Gastroesophageal sphincter (tissue), 4 donors: ENCODE results near the gene WDSUB1. TPM values are rescaled to one million over a fixed set of nuclear protein-coding genes. Genes with fewer than 3 reads are reported as not detected.

Experiments
- ATAC-seq: fragments of 150-250 bp; one replicate; pipeline ENCODE4 v1.9.1; 2016; ENCODE audit warnings: mild to moderate bottlenecking, moderate library complexity
- H3K27ac ChIP-seq, 4 donors: fragments of 200-600 bp; sonication (generic) in 3 of 4; 1 replicate in 3 of 4; 2 replicates in 1 of 4; pipeline ENCODE4 v1.5.1; 2016 to 2019
- H3K27me3 ChIP-seq: fragments of 200-600 bp; sonication (generic); one replicate; pipeline ENCODE4 v1.5.1; 2019
- H3K36me3 ChIP-seq, 2 donors: fragments of 200-600 bp; sonication (generic); one replicate each; pipeline ENCODE4 v1.5.1; 2019; ENCODE audit warnings: control low read depth in 1 of 2
- H3K4me1 ChIP-seq, 3 donors: fragments of 200-600 bp; sonication (generic); 1 replicate in 2 of 3; 2 replicates in 1 of 3; pipeline ENCODE4 v1.5.1; 2016 to 2019; ENCODE audit warnings: control low read depth in 2 of 3
- H3K4me3 ChIP-seq, 2 donors: fragments of 200-600 bp; sonication (generic); one replicate each; pipeline ENCODE4 v1.5.1; 2019; ENCODE audit warnings: mild to moderate bottlenecking in 1 of 2, moderate library complexity in 1 of 2
- H3K9me3 ChIP-seq, 3 donors: fragments of 200-600 bp; sonication (generic); one replicate each; pipeline ENCODE4 v1.5.1; 2017 to 2019; ENCODE audit warnings: control low read depth in 2 of 3
- EP300 ChIP-seq: sonication (generic); formaldehyde crosslinking; IDR thresholded peaks from one replicate; pipeline ENCODE4 v1.6.1; 2017; ENCODE audit warnings: antibody characterized with exemption, mild to moderate bottlenecking
- POLR2A ChIP-seq, 2 donors: fragments of 450-650 bp; IDR thresholded peaks; one replicate each; pipeline ENCODE4 v1.6.1; 2017; ENCODE audit warnings: antibody characterized with exemption in 2 of 2, mild to moderate bottlenecking in 2 of 2, moderate library complexity in 1 of 2
- POLR2AphosphoS5 ChIP-seq: sonication (generic); formaldehyde crosslinking; IDR thresholded peaks from one replicate; pipeline ENCODE4 v1.6.1; 2017; ENCODE audit warnings: antibody characterized with exemption
- WGBS, 2 donors: methylation state at CpG; one replicate each; pipeline ENCODE4 v1.1.5; 2018; ENCODE audit warnings: low coverage in 1 of 2; 5-methylcytosine and 5-hydroxymethylcytosine counted together
- total RNA-seq, 4 donors: library from RNA; depleted of rRNA; stranded (reverse); fragments of >200 nt; gene quantifications; one replicate each; pipeline ENCODE4 v1.1.0, GENCODE V29; 2016
- TF ChIP-seq, protein P1 (sequence below), 4 experiments: fragments of 200-600 bp in 2 of 4; fragments of 450-650 bp in 2 of 4; sonication (generic) in 1 of 4; IDR thresholded peaks; one replicate each; pipeline ENCODE4 v1.5.1; 2017 to 2019; ENCODE audit warnings: antibody characterized with exemption in 4 of 4, mild to moderate bottlenecking in 2 of 4, moderate library complexity in 2 of 4

The WDSUB1 gene
- total RNA-seq, 4 donors from 2014 or later, result 5.3 to 11.1 (median 5.9) TPM

DNA sequence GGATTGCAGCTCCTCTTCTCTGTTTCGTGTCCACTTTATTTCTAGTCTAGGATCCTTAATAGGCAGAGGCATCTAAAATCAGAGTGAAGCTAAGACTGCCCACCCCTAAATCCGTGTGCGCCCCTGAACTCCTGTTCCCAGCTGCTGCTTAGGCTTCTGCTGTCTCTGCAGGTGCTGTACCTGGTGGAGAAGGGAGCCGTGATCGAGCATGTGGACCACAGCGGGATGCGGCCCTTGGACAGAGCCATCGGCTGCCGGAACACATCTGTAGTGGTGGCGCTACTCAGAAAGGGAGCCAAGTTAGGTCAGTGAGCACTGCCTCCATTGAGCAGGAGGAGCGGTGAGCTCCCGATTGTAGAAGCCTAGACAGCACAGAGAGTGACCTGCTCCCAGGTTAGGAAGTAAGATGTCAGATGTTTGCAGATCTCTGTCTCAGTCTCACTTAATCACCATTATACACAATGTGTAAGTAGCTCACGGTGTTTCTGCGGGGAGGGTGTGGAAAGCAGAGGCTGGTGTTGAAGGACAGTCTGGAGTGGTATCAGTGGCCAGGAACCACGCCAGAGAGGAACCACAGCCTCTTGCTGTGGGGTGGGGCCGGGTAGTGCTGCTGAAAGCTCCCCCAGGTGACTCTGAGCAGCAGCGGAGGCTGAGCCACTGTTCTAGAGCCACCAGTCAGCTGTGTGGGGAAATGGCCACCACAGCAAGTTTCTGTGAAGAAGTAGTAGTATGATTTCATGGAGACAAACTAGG, 62.3 kb downstream of the WDSUB1 start:
- H3K27me3 ChIP-seq, result no peaks in the 10 kb centered on the region
- peaks cover 0 to 6% (median 0%) of the 10 kb centered on the region in 3 donors for H3K4me1 ChIP-seq
- TF ChIP-seq POLR2AphosphoS5 (no peak), EP300 (no peak), POLR2A (IDR thresholded peaks at IDR 0.05) (no peak)
- TF ChIP-seq, protein P1, sequence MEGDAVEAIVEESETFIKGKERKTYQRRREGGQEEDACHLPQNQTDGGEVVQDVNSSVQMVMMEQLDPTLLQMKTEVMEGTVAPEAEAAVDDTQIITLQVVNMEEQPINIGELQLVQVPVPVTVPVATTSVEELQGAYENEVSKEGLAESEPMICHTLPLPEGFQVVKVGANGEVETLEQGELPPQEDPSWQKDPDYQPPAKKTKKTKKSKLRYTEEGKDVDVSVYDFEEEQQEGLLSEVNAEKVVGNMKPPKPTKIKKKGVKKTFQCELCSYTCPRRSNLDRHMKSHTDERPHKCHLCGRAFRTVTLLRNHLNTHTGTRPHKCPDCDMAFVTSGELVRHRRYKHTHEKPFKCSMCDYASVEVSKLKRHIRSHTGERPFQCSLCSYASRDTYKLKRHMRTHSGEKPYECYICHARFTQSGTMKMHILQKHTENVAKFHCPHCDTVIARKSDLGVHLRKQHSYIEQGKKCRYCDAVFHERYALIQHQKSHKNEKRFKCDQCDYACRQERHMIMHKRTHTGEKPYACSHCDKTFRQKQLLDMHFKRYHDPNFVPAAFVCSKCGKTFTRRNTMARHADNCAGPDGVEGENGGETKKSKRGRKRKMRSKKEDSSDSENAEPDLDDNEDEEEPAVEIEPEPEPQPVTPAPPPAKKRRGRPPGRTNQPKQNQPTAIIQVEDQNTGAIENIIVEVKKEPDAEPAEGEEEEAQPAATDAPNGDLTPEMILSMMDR (IDR thresholded peaks at IDR 0.05), result no peak
- H3K4me3 ChIP-seq, result no peak overlapping the region
- no peaks in the 10 kb centered on the region for H3K9me3 ChIP-seq
- ATAC-seq, result no peak
- H3K27ac ChIP-seq, result peak overlapping the region in 2 of 4 donors; percentile 19 to 44
- peaks cover 0 to 97% of the 10 kb centered on the region in 2 donors for H3K36me3 ChIP-seq
- WGBS, 2 donors, result 91% methylated on average over 8 of the region's 17 CpGs; no CpG with 5 or more reads in 1 of the 2 donors

DNA sequence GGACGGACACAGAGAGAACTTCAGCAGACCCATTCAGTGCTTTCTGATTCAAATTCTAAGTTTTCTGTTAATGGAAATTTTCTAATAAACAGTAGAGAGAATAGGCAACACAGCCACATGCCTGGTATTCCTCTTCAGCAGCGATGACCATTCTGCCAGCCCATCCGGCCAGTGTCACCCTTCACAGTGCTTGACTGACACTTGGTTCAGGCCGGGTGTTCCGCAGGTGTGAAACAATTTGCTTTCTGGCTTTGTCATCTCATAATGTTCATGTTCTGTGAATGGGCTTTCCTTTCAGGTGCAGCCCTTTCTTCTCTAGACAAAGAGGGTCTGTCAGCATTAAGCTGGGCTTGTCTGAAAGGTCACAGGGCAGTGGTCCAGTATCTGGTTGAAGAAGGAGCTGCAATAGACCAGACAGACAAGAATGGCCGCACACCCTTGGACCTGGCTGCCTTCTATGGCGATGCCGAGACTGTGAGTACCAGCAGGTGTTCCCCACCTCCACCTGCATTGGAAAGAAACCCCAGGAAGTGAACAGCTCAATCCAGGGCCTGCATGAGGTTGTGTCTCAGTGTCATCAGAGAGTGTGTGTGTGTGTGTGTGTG, 67.0 kb downstream of the WDSUB1 start:
- Histone ChIP-seq H3K27me3 (no peaks in the 10 kb centered on the region), H3K9me3 (no peaks in the 10 kb centered on the region), H3K4me3 (no peak overlapping the region), H3K36me3 (peaks cover 0 to 100% of the 10 kb centered on the region in 2 donors), H3K4me1 (peaks cover 0 to 1% (median 0%) of the 10 kb centered on the region in 3 donors), H3K27ac (no peak overlapping the region)
- WGBS, 2 donors, result 93 to 96% methylated on average over 5 of the region's 8 CpGs
- no peak for ATAC-seq
- TF ChIP-seq POLR2AphosphoS5, result no peak
- no peak for TF ChIP-seq EP300
- TF ChIP-seq POLR2A (IDR thresholded peaks at IDR 0.05), result no peak
- TF ChIP-seq, protein P1 (IDR thresholded peaks at IDR 0.05), result no peak

DNA sequence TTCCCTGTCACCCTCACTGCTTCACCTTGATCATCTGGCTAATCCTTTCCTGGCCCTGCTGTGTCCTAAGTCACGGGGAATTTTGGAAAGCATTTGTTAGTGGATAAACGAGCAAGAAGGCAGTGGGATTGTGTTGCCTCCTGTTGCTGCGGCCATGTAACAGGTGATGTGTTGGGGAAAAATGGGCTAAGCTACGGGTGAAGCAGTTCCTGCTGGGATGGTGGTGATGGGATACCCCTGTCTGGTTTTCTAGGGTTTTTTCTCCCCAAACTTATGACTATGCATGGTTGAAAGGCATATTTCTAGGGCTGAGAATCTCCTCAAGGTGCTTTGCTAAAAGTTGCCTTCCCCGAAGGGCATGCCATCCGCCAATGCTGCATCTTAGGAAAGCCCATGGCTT, 68.1 kb downstream of the WDSUB1 start:
- H3K9me3 ChIP-seq, result no peaks in the 10 kb centered on the region
- TF ChIP-seq POLR2AphosphoS5, result no peak
- TF ChIP-seq EP300, result no peak
- no peak for TF ChIP-seq POLR2A (IDR thresholded peaks at IDR 0.05)
- TF ChIP-seq, protein P1 (IDR thresholded peaks at IDR 0.05), result no peak
- WGBS, 2 donors, result 80 to 84% methylated on average over 2 to 6 of the region's 6 CpGs
- no peak overlapping the region for H3K4me3 ChIP-seq
- H3K27ac ChIP-seq, result no peak overlapping the region
- no peaks in the 10 kb centered on the region for H3K27me3 ChIP-seq
- no peaks in the 10 kb centered on the region for H3K4me1 ChIP-seq
- ATAC-seq, result no peak
- H3K36me3 ChIP-seq, result peaks cover 0 to 97% of the 10 kb centered on the region in 2 donors

DNA sequence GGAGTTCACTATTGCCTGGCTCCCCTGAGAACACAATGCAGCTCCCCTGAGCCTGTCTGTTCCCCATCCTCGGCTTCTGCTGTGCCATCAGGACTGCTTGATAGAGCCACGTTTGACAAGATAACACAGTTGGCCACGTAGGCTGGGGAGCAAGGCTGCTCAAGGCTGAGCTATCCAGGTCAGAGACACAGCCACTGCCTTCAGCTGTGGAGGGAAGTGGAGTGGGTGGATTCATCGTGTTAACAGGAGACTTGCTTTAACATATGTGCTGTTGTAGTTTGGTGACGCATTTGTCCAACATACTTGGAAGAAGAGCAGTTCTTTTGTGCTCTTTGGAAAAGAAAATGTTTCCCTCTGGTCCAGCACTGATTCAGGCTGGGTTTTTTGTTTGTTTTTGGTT, 68.8 kb downstream of the WDSUB1 start:
- peaks cover 0 to 95% of the 10 kb centered on the region in 2 donors for H3K36me3 ChIP-seq
- 85% methylated on average over 2 of the region's 5 CpGs; no CpG with 5 or more reads in 1 of the 2 donors for WGBS, 2 donors
- H3K9me3 ChIP-seq, result no peaks in the 10 kb centered on the region
- TF ChIP-seq EP300, result no peak
- TF ChIP-seq POLR2A (IDR thresholded peaks at IDR 0.05), result no peak
- no peak for TF ChIP-seq POLR2AphosphoS5
- TF ChIP-seq, protein P1 (IDR thresholded peaks at IDR 0.05), result no peak
- no peak overlapping the region for H3K4me3 ChIP-seq
- no peak overlapping the region for H3K27ac ChIP-seq
- no peaks in the 10 kb centered on the region for H3K27me3 ChIP-seq
- H3K4me1 ChIP-seq, result no peaks in the 10 kb centered on the region
- no peak for ATAC-seq

DNA sequence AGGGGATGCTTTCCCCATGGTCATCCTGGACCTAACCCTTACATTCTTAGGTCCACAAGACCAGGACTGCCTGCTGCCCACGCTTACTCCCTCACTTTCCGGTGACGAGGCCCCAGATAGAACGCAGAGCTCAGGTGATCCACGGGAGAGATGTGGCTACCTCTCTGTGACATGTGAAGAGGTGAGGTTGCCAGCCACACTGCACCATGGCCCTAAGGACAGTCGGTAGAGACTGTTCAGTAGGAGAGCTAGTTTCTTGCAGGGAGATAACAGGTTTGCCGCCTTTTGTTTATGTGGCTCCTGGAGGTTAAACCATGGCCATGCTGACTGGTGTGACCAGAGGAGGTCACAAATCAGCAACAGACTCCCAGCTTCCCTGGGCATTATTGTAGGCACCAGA, 71.4 kb downstream of the WDSUB1 start:
- peaks cover 0 to 89% of the 10 kb centered on the region in 2 donors for H3K36me3 ChIP-seq
- no peak for ATAC-seq
- no CpG with 5 or more reads among the region's 7 CpGs for WGBS, 2 donors

More for the DNA sequence above, 71.4 kb downstream of the WDSUB1 start:
- H3K9me3 ChIP-seq, result no peaks in the 10 kb centered on the region
- H3K27me3 ChIP-seq, result no peaks in the 10 kb centered on the region
- no peaks in the 10 kb centered on the region for H3K4me1 ChIP-seq
- no peak for TF ChIP-seq POLR2A (IDR thresholded peaks at IDR 0.05)
- TF ChIP-seq EP300, result no peak
- TF ChIP-seq POLR2AphosphoS5, result no peak
- TF ChIP-seq, protein P1 (IDR thresholded peaks at IDR 0.05), result no peak
- no peak overlapping the region for H3K27ac ChIP-seq
- no peak overlapping the region for H3K4me3 ChIP-seq
